ENCODE measurements around the gene FOXP1.

FOXP1 gene

DNA sequence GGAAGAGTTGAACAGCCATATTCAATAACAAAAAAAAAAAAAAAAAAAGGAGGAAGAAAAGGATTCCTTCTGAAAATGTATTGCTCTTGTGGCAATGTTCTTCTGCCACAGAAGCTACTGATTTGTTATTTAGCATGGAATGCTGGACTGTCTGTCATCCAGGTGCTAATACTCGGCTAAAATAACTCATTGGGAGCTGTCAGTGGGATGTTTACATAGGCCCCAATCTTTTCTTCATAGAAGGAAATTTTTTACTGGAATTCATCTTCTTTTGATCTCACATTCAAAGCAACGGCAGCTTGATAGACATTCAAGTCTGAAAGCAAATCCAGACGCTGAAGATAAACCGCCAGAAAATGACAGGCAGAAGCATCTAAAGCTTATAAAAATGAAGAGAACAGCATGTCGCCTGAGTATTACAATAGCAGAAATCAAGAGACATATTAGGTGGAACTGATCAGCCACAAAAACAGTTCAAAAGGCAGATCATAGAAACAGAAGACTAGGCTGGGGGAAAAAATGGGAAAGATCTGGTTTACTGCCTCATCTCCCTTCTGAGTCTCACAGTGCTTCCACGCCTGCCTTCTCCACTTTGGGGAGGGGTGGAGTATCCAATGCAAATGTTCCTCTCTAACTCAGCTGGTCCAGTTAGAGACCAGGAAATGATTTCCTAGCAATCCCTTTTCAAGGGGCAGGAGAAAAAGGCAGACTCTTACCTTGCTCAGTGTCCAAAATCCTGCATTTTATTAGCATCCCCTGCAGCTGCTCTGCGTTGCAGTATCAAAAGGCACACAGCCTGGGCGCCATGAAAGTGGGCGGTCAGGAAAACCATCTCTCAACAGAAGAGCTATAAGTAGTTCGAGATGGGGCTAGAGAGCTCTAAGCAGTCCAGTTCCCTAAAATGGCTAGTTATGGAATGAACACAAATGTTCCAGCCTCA, 451.9 kb downstream of the FOXP1 start:
- no peak for DNase-seq

- peak; percentile 85 for DNase-seq
Measured at GRCh38 chr3:71130471-71131374, 452.8 kb downstream of the FOXP1 start.

- peak; percentile 38 for DNase-seq
Measured at GRCh38 chr3:71129611-71130431, 453.7 kb downstream of the FOXP1 start.

DNA sequence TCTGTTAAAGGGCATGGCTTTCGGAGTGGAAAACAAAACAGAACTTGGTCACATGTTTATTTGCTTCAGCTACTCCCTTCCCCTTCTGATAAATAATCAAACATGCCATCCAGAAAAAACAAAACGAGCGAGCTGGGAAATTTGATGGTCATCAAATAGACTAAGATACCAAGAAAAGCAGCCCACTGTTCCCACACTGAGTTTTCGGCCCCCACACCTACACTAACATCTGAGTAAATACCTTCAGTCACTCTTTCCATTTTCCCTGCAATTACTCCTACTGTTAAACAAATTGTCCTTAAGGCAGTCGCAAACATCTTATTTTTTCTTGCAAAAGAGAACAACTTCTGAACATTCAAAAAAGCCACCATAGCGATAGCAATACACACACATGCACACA, 454.6 kb downstream of the FOXP1 start:
- DNase-seq: no peak

DNA sequence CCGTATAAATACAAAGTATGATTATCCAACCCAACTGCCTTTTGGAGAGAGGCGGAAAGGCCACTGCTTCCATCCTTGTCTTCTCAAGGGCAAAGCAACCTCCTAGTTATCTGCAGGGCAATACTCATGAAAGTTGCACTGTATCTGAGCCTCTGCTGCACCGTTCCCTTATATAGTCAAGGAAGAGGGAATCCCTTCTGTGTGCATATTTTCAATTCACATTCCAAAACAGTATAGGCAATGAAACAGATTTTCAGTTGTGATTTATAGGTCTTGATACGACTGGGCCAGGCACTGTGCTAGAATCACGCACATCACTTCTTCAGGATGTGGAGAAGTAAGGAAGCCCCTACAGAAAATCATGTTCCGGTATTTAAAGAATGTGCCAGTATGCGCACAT, 455.7 kb downstream of the FOXP1 start:
- DNase-seq: no peak

DNA sequence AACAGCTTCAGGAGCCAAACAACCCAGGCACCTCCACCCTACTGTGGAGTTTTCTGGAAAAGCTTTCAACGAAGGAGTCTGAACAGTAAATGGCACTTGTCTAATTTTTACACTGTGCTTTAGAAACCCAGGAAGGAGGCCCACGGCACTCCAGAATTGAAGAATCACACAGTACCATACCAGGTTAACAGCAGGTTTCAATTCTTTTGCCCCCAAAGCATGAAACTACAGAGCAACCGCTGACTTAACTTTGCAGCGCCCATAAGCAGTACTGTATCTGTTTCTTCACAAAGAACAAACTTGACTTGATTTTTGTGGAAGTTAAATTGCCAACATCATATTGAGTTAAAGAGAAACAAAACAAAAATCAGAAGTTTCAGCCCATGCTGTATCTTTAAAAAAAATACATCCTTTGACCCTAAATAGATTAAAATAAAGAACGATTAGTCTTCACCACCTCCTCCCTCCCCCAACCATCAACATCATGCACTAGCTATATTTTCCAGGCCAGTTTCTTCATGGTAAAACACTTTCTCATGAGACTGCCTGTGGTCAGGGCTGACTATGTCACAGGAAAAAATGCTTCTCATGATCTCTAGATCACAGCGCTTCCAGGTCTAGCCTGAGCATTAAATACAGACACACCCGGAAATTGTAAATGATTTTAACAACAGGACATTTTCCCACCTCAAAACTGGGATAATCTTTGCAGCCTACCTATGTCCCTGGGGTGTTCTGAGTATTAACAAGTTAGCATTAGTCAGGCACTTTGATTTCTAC, 456.3 kb downstream of the FOXP1 start:
- peak; percentile 74 for DNase-seq

- peak; percentile 52 for DNase-seq
Measured at GRCh38 chr3:71125738-71126137, 457.8 kb downstream of the FOXP1 start.

GRCh38 chr3:71124048-71124447, 459.5 kb downstream of the FOXP1 start:
- no peak for DNase-seq

- DNase-seq: no peak
Measured at GRCh38 chr3:71122641-71123040, 460.9 kb downstream of the FOXP1 start.

DNA sequence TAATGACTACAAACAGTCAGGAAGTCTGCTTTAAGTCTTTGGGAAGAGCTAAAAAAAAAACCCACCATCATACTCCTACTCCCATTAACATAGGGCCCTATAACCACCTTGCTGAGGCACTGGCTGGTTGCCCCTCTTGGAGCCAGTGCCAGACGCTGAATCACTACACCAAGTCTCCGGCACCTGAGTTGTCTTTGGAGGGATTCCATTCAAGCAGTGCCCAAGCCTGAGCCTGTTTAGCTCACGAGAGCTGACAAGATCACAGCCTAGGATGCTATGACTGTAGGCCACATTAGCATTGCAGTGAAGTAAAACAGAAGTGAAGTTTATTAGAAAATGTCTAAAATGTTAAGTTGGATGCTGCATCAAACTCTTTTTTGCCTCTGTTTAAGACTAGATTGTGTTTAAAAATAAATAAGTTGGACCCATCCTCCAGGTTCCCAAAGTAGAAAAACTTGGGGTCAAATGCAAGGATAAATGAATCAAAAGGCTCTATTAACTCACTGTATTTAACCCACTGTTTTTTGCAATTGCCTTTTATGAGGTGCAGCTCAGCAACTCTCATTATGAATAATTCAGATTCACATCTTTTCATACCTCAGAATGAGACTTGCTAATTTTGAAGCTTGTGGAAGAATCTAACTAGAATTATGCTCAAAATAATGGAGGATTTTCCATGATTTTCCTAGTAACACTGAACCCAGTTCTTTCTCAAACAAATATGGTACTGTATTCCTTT, 461.9 kb downstream of the FOXP1 start:
- DNase-seq: peak; percentile 47

DNA sequence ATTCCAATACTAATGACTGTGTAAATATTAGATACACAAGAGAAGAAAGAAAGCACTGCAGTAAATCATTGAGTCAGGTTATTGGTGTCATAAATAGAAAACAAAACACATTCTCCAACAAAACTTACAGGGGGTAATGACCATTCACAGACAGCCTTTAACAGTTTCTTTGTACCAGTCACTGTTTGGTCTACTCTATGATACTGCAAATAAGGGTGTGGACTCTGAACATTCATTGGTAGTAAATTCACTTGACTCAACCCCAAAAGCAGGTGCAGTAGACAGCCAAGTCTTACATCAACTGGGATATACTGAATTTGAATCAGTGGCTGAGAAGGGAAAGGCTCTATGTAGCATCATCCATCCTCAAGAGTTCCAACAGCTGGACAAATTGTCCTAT, 463.5 kb downstream of the FOXP1 start:
- DNase-seq: no peak

DNA sequence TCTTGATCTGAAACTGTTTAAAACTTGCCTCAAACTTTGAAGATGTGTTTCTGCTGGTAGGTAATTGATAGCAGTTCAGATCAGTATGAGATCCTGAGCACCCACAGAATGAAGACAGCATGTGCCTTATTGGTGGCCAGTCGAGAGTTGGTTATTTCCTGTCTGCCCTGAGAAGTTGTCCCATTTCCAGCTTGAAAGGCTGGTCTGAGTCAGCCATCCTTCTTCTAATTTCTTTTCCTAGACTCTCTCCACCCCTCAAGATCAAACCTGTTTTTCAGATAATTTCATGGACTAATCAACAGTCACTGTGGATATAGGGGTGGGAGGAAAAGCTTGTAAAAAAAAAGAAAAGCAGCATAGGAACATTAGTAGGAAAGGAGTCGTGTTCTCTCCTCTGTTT, 464.4 kb downstream of the FOXP1 start:
- no peak for DNase-seq

DNA sequence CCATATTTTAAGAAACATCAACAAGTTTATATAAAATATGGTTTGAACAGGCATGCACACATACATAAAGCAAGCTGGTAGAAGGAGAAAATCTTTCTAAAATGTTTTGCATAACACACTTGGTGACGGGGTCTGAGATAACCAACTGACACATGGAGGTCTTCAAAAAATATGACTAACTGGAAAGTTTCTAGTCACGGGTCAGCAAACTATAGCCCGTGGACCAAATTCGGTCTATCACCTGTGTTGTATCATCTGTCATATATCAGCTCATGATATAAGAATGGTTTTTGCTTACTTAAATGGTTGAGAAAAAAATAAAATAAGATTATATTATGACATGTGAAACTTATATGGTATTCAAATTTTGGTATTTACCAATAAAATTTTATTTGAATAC, 465.1 kb downstream of the FOXP1 start:
- no peak for DNase-seq

GRCh38 chr3:71117572-71118247, 465.8 kb downstream of the FOXP1 start:
- DNase-seq: no peak

DNA sequence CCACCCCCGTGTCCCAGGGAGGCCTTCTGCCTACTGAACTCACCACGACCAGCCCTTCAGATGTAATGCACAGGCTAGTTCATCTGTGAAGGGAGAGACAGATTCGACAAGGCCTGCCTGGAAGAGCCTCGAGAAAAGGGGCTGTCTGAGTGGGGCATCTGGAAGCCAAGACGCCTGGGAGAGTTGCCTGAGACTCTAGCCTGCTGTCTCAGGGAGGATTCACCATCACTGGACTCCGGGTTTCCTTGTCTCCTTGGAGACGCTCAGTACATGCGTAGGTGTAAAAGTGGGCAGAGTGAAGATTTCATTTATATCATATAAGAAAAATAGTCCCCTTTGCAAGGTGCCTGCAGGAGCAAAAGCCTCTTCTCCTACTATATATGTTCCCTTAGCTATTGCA, 468.9 kb downstream of the FOXP1 start:
- DNase-seq: no peak

DNA sequence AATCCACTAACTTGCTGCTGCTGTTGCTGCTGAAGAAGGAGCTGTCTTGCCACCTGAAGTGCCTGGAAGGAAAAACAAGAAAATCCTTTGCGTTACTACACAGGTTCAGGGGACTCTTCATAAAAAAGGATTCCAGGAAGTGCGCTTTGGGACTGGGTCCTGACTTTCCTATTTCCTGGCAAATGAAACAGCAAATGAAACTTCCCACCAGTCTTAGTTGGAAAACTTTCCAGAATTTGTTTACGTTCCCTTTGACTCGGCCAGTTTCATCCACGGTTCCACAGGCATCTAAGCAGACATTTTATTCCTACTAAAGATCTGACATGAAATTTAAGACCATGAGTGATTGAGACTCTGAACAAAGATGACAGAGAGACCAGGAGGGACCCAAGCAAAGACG, 471.0 kb downstream of the FOXP1 start:
- DNase-seq: no peak

DNA sequence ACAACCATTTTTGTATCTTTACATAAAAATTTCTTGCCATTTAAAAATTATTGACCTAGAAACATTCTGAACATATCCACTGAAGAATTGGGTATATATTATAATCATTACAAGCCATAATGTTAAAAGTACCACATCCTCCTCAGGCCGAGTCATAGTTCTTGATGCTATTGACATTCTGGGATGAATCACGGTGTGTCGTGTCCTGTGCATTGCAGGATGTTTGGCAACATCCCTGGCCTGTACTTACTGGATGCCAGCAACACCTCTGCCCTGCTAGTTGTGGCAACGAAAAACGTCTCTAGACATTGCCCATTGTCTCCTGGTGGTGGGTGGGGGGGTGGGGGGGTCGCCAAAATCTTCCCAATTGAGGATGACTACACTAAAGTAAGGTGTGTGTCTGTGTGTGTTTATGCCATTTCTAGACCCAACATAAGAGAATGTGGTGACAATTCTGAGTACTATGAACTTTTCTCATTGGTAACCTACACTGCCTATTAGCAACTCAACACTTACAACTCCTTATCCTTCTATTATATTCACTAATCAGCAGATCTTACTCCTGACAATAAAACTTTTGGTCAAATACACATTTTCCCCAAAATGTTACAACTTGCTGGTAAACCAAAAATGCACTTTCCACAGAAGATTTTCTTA, 471.6 kb downstream of the FOXP1 start:
- DNase-seq: peak; percentile 57

DNA sequence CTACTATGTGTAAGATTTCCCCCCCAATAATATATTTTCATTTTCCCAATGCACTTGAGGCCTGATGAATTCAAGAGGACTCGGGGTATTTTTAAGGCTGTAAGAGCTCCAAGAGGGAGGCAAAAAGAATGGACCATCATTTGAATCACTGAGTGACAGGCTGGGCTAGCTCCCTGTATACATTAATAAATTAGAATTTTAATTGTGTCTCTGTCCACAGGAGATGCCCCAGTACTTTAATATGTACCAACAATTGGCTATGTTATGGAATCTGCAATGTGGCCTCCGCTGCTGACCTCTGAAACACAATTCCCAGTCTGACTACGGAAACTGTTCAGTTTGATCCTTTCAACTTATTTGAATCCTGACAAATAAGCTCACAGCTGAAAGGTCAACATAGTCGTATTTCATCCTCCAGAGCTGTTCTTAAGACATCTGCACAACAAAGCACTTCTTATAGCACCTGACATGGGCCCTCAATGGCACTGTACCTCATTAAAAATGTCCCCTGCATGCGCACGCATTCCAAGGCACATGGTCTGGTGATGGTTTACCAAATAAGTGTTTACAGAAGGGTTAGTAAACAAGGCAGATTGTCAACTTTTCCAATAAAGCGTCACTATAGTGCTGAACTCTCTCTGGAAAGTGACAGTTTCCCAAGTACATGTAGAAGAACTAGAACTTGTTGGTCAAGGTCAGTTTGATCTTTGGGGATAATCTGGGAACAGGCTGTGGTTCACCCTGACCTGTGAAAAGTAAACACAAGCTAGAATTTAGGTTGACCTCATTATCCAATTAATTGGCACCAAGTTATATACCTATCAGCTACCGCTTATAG, 472.9 kb downstream of the FOXP1 start:
- DNase-seq: no peak

DNA sequence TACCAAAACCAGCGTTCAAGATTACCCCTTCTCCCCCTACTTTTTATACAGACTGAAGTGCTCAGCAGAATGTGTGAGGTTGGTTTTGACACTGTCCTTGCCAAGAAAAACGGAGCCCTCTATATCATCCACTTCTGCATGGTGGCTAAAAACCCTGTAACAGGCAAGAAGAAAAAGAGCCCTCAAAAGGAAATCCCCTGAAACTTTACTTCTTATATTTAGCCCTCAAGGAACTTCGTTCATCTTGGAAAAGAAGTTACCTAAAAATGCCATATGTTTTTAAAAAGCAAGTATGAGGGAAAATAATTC, 473.6 kb downstream of the FOXP1 start:
- no peak for DNase-seq

Data from activated CD4-positive, alpha-beta T cell treated with anti-CD3 and anti-CD28 coated beads, Interleukin-10, Interleukin-2, amounts not matched to agents 100 ng/mL and 50 ng/mL, durations not matched to agents 16 hours and 8 hours (primary cell).